Stomach (tissue), 9 donors: ENCODE data around the gene FAM20C. TPM values are rescaled to one million over a fixed set of nuclear protein-coding genes. Genes with fewer than 3 reads are reported as not detected.

Source experiments
- DNase-seq, 2 donors: peaks; one replicate each; pipeline versions ENCODE4 v3.0.0 to v3.0.0-alpha.2; 2013 to 2019
- H3K27ac ChIP-seq, 5 donors: fragments of 200-600 bp in 4 of 5; sonication (generic) in 4 of 5; one replicate each; pipeline ENCODE4 v1.5.1; 2013 to 2019; ENCODE audit warnings: mild to moderate bottlenecking in 1 of 5, moderate library complexity in 1 of 5
- H3K27me3 ChIP-seq, 3 donors: fragments of 200-600 bp; sonication (generic); one replicate each; pipeline ENCODE4 v1.5.1; 2017 to 2019; ENCODE audit warnings: mixed run types in 1 of 3
- H3K36me3 ChIP-seq, 4 donors: fragments of 200-600 bp; sonication (generic); 1 replicate in 3 of 4; 2 replicates in 1 of 4; pipeline ENCODE4 v1.5.1; 2016 to 2019
- H3K4me1 ChIP-seq, 4 donors: fragments of 200-600 bp; sonication (generic); one replicate each; pipeline ENCODE4 v1.5.1; 2016 to 2019
- H3K4me3 ChIP-seq, 4 donors: fragments of 200-600 bp; sonication (generic) in 3 of 4; one replicate each; pipeline ENCODE4 v1.5.1; 2016 to 2019; ENCODE audit warnings: mild to moderate bottlenecking in 1 of 4
- H3K9me3 ChIP-seq, 4 donors: fragments of 200-600 bp; sonication (generic); one replicate each; pipeline ENCODE4 v1.5.1; 2016 to 2019
- CTCF ChIP-seq, 7 experiments: fragments of 450-650 bp in 4 of 7; fragments of 200-600 bp in 3 of 7; sonication (generic) in 3 of 7; IDR thresholded peaks; one replicate each; pipeline ENCODE4 v1.5.1; 2016 to 2019; ENCODE audit warnings: antibody characterized with exemption in 7 of 7, control low read depth in 2 of 7, mild to moderate bottlenecking in 1 of 7
- EP300 ChIP-seq: sonication (generic); formaldehyde crosslinking; IDR thresholded peaks from one replicate; pipeline ENCODE4 v1.6.1; 2017; ENCODE audit warnings: antibody characterized with exemption
- POLR2A ChIP-seq, 4 donors: fragments of 450-650 bp; IDR thresholded peaks; one replicate each; pipeline ENCODE4 v1.6.1; 2016; ENCODE audit warnings: antibody characterized with exemption in 4 of 4, control low read depth in 2 of 4, mild to moderate bottlenecking in 1 of 4, moderate library complexity in 1 of 4
- POLR2AphosphoS5 ChIP-seq, 3 donors: sonication (generic); formaldehyde crosslinking; IDR thresholded peaks; one replicate each; pipeline ENCODE4 v1.6.1; 2016; ENCODE audit warnings: antibody characterized with exemption in 3 of 3
- WGBS, 5 donors: extraction: QIAGEN DNeasy Blood & Tissue Kit in 3 of 5; methylation state at CpG; one replicate each; pipeline versions ENCODE4 v1.1.5 to v1.1.7; 2013 to 2018; 5-methylcytosine and 5-hydroxymethylcytosine counted together
- intact Hi-C: fragments of 100-400 bp; cut with DNase I; formaldehyde crosslinking; loops from one replicate; pipeline ENCODE4 v1.15.1; 2023; ENCODE audit warnings: low total_unique reads
- polyA plus RNA-seq, 3 donors: library from polyadenylated mRNA; stranded (reverse); fragments of 200-250 nt; gene quantifications; one replicate each; pipeline ENCODE4 v1.2.3, GENCODE V29; 2013
- total RNA-seq, 5 donors: library from RNA; depleted of rRNA; stranded (reverse); fragments of >200 nt; gene quantifications; one replicate each; pipeline versions ENCODE4 v1.1.0 to v1.2.3, GENCODE V29; 2014 to 2016
- donor health status: healthy with polysubstance abuse.
- donor health status: Bipolar disorder and iron deficiency.
- donor health status: healthy.

The FAM20C gene
- total and polyA plus RNA-seq, 8 donors: 19.1 to 89.8 (median 34.5) TPM

- Histone ChIP-seq H3K27me3 (peaks cover 0 to 11% (median 0%) of the 10 kb centered on the region in 3 donors), H3K4me1 (peaks cover 9 to 35% (median 20%) of the 10 kb centered on the region in 4 donors), H3K36me3 (no peaks in the 10 kb centered on the region), H3K4me3 (no peak overlapping the region), H3K27ac (no peak overlapping the region), H3K9me3 (peaks cover 0 to 20% (median 12%) of the 10 kb centered on the region in 4 donors)
- DNase-seq: no peak
- TF ChIP-seq POLR2A (IDR thresholded peaks at IDR 0.05) (no peak), EP300 (no peak), POLR2AphosphoS5 (IDR thresholded peaks at IDR 0.05) (no peak), CTCF (IDR thresholded peaks at IDR 0.05) (no peak)
- intact Hi-C loops: no loop called here
- WGBS, 5 donors: 77 to 90% (median 88%) methylated on average over 12 of the region's 12 CpGs
These were observed 76.6 kb downstream of the FAM20C start for GRCh38 chr7:268991-269390.

GRCh38 chr7:269721-270120 lies 77.3 kb downstream of the FAM20C start:
- Histone ChIP-seq H3K9me3 (peaks cover 0 to 20% (median 13%) of the 10 kb centered on the region in 4 donors), H3K4me3 (no peak overlapping the region), H3K4me1 (peaks cover 5 to 28% (median 16%) of the 10 kb centered on the region in 4 donors), H3K36me3 (no peaks in the 10 kb centered on the region), H3K27ac (no peak overlapping the region), H3K27me3 (peaks cover 0 to 11% (median 0%) of the 10 kb centered on the region in 3 donors)
- intact Hi-C loops: no loop called here
- WGBS, 5 donors: 75 to 89% (median 86%) methylated on average over 9 to 11 of the region's 11 CpGs
- TF ChIP-seq POLR2A (IDR thresholded peaks at IDR 0.05) (no peak), EP300 (no peak), CTCF (IDR thresholded peaks at IDR 0.05) (no peak), POLR2AphosphoS5 (IDR thresholded peaks at IDR 0.05) (no peak)
- DNase-seq: no peak

- H3K27ac ChIP-seq: no peak overlapping the region
- peaks cover 0 to 20% (median 13%) of the 10 kb centered on the region in 4 donors for H3K9me3 ChIP-seq
- 58 to 74% (median 69%) methylated on average over 6 to 11 of the region's 11 CpGs for WGBS, 5 donors
- no peaks in the 10 kb centered on the region for H3K36me3 ChIP-seq
- TF ChIP-seq CTCF (IDR thresholded peaks at IDR 0.05) (no peak), EP300 (no peak), POLR2AphosphoS5 (IDR thresholded peaks at IDR 0.05) (no peak), POLR2A (IDR thresholded peaks at IDR 0.05) (no peak)
- H3K27me3 ChIP-seq: peaks cover 0 to 11% (median 0%) of the 10 kb centered on the region in 3 donors
- DNase-seq: no peak
- no peak overlapping the region for H3K4me3 ChIP-seq
- intact Hi-C loops: no loop called here
- H3K4me1 ChIP-seq: peaks cover 0 to 20% (median 11%) of the 10 kb centered on the region in 4 donors
These were observed 78.1 kb downstream of the FAM20C start for GRCh38 chr7:270351-270983.

GRCh38 chr7:271266-272107 lies 79.1 kb downstream of the FAM20C start:
- peaks cover 0 to 16% (median 0%) of the 10 kb centered on the region in 3 donors for H3K27me3 ChIP-seq
- TF ChIP-seq EP300 (no peak), POLR2AphosphoS5 (IDR thresholded peaks at IDR 0.05) (no peak), CTCF (IDR thresholded peaks at IDR 0.05) (no peak), POLR2A (IDR thresholded peaks at IDR 0.05) (no peak)
- no peak overlapping the region for H3K4me3 ChIP-seq
- no peak overlapping the region for H3K27ac ChIP-seq
- H3K4me1 ChIP-seq: peaks cover 0 to 10% (median 5%) of the 10 kb centered on the region in 4 donors
- no peak for DNase-seq
- intact Hi-C loops: no loop called here
- WGBS, 5 donors: 85 to 93% (median 87%) methylated on average over 14 of the region's 14 CpGs
- H3K9me3 ChIP-seq: peaks cover 0 to 20% (median 16%) of the 10 kb centered on the region in 4 donors
- no peaks in the 10 kb centered on the region for H3K36me3 ChIP-seq
